ENCODE data around the gene PPM1A. TPM values are rescaled to one million over a fixed set of nuclear protein-coding genes. Genes with fewer than 3 reads are reported as not detected.

PPM1A gene
- total RNA-seq, 2 donors from 2014 or later: 63.0 to 126 TPM

GRCh38 chr14:60344751-60345150 is 95.7 kb downstream of the PPM1A start:
- DNase-seq: no peak
- no peak overlapping the region for H3K27ac ChIP-seq
- no peaks in the 10 kb centered on the region for H3K27me3 ChIP-seq
- H3K4me1 ChIP-seq: no peaks in the 10 kb centered on the region
- H3K4me3 ChIP-seq: no peak overlapping the region
- intact Hi-C loops (cut with DNase I): no loop called here
- H3K9ac ChIP-seq (ENCODE audit: low read depth in 2 of 2, low read length in 2 of 2): no peak overlapping the region
- H3K9me3 ChIP-seq: no peaks in the 10 kb centered on the region
- TF ChIP-seq CTCF (IDR thresholded peaks at IDR 0.05): no peak
- H3K36me3 ChIP-seq: no peaks in the 10 kb centered on the region

- Histone ChIP-seq H3K27ac (no peak overlapping the region), H3K9ac (ENCODE audit: low read depth in 2 of 2, low read length in 2 of 2) (no peak overlapping the region), H3K9me3 (no peaks in the 10 kb centered on the region), H3K4me3 (no peak overlapping the region), H3K36me3 (no peaks in the 10 kb centered on the region), H3K4me1 (no peaks in the 10 kb centered on the region), H3K27me3 (no peaks in the 10 kb centered on the region)
- DNase-seq: no peak
- intact Hi-C loops (cut with DNase I): no loop called here
- no peak for TF ChIP-seq CTCF (IDR thresholded peaks at IDR 0.05)
Measured at GRCh38 chr14:60346706-60347105, 97.7 kb downstream of the PPM1A start.

GRCh38 chr14:60348211-60348610 is 99.2 kb downstream of the PPM1A start:
- H3K9me3 ChIP-seq: no peaks in the 10 kb centered on the region
- TF ChIP-seq CTCF (IDR thresholded peaks at IDR 0.05): no peak
- intact Hi-C loops (cut with DNase I): no loop called here
- no peaks in the 10 kb centered on the region for H3K36me3 ChIP-seq
- no peak for DNase-seq
- H3K27ac ChIP-seq: no peak overlapping the region
- H3K9ac ChIP-seq (ENCODE audit: low read depth in 2 of 2, low read length in 2 of 2): no peak overlapping the region
- H3K4me1 ChIP-seq: no peaks in the 10 kb centered on the region
- no peaks in the 10 kb centered on the region for H3K27me3 ChIP-seq
- H3K4me3 ChIP-seq: no peak overlapping the region

Other genes with a start within 250 kb of the PPM1A start
- 10 to 100 TPM; 19.7 to 23.6 TPM for gene PCNX4, start 157.3 kb upstream of the PPM1A start, total RNA-seq
- gene DHRS7, start 83.8 kb upstream of the PPM1A start, total RNA-seq: 10 to 100 TPM; 82.1 to 87.1 TPM
- gene C14orf39, start 236.8 kb downstream of the PPM1A start, total RNA-seq: not detected

All from colonic mucosa (tissue), 4 donors.